ENCODE results near the gene CBL. TPM values are rescaled to one million over a fixed set of nuclear protein-coding genes. Genes with fewer than 3 reads are reported as not detected.

The CBL gene
- total RNA-seq, 4 donors from 2014 or later: 9.9 to 14.2 (median 12.4) TPM

GRCh38 chr11:119319700-119320239 is 113.6 kb downstream of the CBL start:
- whole genome bisulfite sequencing, 2 donors: 48 to 65% methylated on average over 9 to 10 of the region's 11 CpGs
- no peak for DNase-seq

DNA sequence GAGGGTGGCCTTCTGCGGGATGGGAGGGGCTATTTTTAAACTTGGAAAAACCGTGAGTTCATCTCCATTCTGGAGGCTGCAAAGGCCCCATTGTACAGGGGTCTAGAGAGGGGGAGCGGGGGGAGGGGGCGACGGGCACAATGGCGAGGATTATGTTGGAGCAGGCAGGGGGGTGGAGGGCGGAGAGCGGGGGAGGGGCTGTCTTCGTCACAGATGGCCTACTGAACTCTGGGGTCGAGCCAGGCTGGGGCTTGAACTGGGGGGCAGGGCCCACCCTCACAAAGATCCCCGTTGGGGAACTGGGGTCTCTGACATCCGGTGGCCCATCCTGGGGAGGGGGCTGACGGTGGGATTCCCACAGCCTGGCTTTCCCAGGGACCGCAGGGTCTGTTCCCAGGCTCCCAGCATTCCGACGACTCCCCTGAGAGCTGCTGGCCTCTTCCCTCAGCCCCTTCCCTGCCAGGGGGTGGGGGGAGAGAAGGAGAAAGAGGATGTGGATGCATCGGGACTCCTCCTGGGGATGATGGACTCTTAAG is 114.2 kb downstream of the CBL start:
- Histone ChIP-seq H3K4me1 (peaks cover 48 to 73% (median 59%) of the 10 kb centered on the region in 3 donors), H3K27me3 (peaks cover 0 to 37% (median 3%) of the 10 kb centered on the region in 4 donors), H3K27ac (peak overlapping the region; percentile 81 to 94 (median 90)), H3K9me3 (no peaks in the 10 kb centered on the region), H3K36me3 (no peaks in the 10 kb centered on the region), H3K4me3 (peak overlapping the region; percentile 31 to 82 (median 52))
- TF ChIP-seq POLR2A (IDR thresholded peaks at IDR 0.05): no peak
- TF ChIP-seq, protein P1, sequence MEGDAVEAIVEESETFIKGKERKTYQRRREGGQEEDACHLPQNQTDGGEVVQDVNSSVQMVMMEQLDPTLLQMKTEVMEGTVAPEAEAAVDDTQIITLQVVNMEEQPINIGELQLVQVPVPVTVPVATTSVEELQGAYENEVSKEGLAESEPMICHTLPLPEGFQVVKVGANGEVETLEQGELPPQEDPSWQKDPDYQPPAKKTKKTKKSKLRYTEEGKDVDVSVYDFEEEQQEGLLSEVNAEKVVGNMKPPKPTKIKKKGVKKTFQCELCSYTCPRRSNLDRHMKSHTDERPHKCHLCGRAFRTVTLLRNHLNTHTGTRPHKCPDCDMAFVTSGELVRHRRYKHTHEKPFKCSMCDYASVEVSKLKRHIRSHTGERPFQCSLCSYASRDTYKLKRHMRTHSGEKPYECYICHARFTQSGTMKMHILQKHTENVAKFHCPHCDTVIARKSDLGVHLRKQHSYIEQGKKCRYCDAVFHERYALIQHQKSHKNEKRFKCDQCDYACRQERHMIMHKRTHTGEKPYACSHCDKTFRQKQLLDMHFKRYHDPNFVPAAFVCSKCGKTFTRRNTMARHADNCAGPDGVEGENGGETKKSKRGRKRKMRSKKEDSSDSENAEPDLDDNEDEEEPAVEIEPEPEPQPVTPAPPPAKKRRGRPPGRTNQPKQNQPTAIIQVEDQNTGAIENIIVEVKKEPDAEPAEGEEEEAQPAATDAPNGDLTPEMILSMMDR (IDR thresholded peaks at IDR 0.05): no peak
- WGBS, 2 donors: 21 to 74% methylated on average over 4 to 6 of the region's 17 CpGs
- DNase-seq: no peak
- intact Hi-C loops (cut with DNase I): loop anchor here (5.0 kb wide), 1 partner anchor 113 kb away; the partner anchor contains the start of gene CBL

More at GRCh38 chr11:119319700-119320239, 113.6 kb downstream of the CBL start:
- no peaks in the 10 kb centered on the region for H3K36me3 ChIP-seq
- peak overlapping the region; percentile 81 to 94 (median 90) for H3K27ac ChIP-seq
- peaks cover 0 to 42% (median 3%) of the 10 kb centered on the region in 4 donors for H3K27me3 ChIP-seq
- intact Hi-C loops (cut with DNase I): loop anchor here (5.0 kb wide), 1 partner anchor 112 kb away; the partner anchor contains the start of gene CBL
- peaks cover 52 to 79% (median 64%) of the 10 kb centered on the region in 3 donors for H3K4me1 ChIP-seq
- H3K4me3 ChIP-seq: peak overlapping the region in 2 of 4 donors; percentile 55 to 82
- TF ChIP-seq, protein P1 (IDR thresholded peaks at IDR 0.05): no peak
- TF ChIP-seq POLR2A (IDR thresholded peaks at IDR 0.05): no peak
- no peaks in the 10 kb centered on the region for H3K9me3 ChIP-seq

DNA sequence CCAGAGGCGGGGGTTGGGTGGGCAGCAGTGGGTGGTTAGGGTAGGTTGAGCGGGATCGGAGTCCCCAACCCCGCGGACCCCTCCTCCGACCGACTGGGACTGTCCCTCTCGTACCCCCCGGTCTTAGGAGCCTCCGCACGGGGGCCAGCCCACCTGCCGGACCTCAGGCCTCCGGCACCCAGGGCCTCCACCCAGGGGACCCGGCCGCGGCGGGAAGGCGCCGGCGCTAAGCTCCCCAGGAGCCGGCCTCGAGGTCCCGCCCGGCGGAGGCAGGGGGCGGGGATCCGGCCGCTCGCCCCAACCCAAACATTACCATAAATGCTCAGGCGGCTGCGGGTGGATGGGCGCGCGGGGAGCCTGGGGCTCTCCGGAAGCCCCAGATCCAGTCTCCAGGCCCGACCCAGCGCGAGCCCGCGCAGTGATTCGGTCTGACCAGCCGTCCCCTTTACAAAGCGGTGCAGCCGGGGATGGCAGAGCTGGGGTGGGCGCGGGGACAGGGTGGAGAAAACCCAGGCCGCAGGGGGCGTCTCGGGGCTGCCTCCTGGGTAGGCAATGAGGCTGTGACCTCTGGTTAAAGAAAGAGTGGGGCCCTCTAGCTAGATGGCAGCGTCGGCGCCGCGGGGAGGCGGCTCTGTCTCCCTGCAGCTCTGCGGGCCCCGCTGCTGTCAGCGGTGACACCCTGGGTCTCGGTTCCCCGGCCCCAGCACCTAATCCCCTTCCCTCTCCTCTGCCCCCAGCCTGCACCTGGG is 114.8 kb downstream of the CBL start:
- Histone ChIP-seq H3K4me3 (peak overlapping the region; percentile 31 to 82 (median 52)), H3K27me3 (peaks cover 0 to 31% (median 3%) of the 10 kb centered on the region in 4 donors), H3K9me3 (no peaks in the 10 kb centered on the region), H3K27ac (peak overlapping the region; percentile 81 to 94 (median 90)), H3K4me1 (peaks cover 44 to 67% (median 53%) of the 10 kb centered on the region in 3 donors), H3K36me3 (no peaks in the 10 kb centered on the region)
- WGBS, 2 donors: 0% methylated on average over 7 to 12 of the region's 60 CpGs
- intact Hi-C loops (cut with DNase I): loop anchor here (5.0 kb wide), 1 partner anchor 114 kb away; the partner anchor contains the start of gene CBL
- no peak for DNase-seq
- TF ChIP-seq, protein P1 (IDR thresholded peaks at IDR 0.05): no peak
- peak in 2 of 4 donors; percentile 72 to 81 for TF ChIP-seq POLR2A (IDR thresholded peaks at IDR 0.05)

GRCh38 chr11:119322360-119322739 is 116.2 kb downstream of the CBL start:
- H3K4me3 ChIP-seq: no peak overlapping the region
- H3K27ac ChIP-seq: peak overlapping the region in 3 of 4 donors; percentile 88 to 94 (median 91)
- WGBS, 2 donors: 48 to 59% methylated on average over 6 of the region's 6 CpGs
- H3K4me1 ChIP-seq: peaks cover 31 to 53% (median 45%) of the 10 kb centered on the region in 3 donors
- H3K9me3 ChIP-seq: no peaks in the 10 kb centered on the region
- no peaks in the 10 kb centered on the region for H3K36me3 ChIP-seq
- no peak for DNase-seq
- peaks cover 0 to 17% (median 0%) of the 10 kb centered on the region in 4 donors for H3K27me3 ChIP-seq
- intact Hi-C loops (cut with DNase I): loop anchor here (5.0 kb wide), 1 partner anchor 115 kb away; the partner anchor contains the start of gene CBL
- TF ChIP-seq, protein P1 (IDR thresholded peaks at IDR 0.05): peak in 2 of 6 experiments; percentile 13 to 25
- no peak for TF ChIP-seq POLR2A (IDR thresholded peaks at IDR 0.05)
